ENCODE measurements around the gene LRRC39.

Gene LRRC39

DNA sequence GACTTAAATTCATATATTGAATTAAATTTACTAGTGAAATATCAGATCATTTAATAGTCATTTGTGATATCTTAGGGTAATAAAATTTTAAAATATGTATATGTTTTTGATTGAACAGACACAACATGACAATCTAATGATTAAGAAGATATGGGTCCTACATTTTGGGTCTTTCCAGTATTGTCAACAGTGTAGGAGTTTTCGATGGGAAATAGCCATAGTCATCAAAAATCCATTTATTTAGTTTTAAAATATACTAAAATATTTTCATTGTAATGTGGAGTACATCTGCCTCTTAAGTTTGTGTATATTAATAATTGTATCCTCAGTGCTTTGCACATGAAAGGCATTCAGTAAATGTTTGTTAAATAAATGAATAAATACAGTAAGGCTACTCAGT is 31.1 kb downstream of the LRRC39 start:
- DNase-seq: no peak

DNA sequence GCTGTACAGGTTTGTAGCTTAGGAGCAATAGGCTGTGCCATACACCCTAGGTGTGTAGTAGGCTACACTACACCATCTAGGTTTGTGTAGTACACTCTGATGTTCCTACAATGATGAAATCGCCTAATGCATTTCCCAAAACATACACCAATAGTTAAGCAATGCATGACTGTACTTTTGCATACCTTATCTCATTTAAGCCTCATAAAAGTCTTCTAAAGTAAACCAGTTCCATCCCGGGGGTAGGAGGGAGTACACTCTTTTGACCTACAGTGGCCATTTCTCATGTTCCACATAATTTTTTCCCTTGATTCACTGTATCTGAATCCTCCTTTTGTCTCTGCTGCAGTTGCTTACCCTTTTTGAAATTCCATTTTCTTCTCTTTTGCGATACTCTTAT is 32.9 kb downstream of the LRRC39 start:
- DNase-seq: no peak

DNA sequence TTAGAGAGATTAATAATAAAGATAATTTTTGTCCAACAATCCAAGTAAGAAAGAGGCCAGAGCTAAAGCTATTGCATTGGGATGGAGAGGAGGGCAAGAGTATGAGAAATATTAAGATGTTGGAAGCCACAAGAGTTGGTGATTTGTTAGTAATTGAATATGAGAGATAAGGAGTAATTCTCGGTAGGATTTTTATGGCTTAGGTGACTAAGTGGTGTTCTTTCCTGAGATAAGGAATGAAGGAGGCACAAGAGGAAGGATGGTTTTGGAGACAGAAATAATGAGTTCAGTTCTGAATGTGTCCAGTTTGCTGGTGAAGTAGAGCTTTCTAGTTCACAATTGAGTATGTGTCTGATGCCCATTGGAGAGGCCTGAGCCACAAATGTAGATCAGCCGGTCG is 35.7 kb downstream of the LRRC39 start:
- no peak for DNase-seq

DNA sequence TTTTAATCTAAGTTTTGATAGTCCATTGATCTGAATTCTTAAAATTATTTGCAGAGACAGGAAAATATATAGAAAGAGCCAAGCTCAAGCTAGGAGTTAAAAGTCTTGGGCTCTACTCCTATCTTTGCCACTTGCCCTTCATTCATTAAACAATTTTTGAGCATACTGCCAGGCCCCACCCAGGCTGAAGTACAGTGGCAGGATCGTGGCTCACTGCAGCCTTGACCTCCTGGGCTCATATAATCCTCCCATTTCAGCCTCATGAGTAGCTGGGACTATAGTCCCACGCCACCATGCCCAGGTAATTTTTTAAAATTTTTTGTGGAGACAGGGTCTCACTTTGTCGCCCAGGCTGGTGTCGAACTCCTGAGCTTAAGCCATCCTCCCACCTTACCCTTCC is 36.9 kb downstream of the LRRC39 start:
- DNase-seq: no peak

DNA sequence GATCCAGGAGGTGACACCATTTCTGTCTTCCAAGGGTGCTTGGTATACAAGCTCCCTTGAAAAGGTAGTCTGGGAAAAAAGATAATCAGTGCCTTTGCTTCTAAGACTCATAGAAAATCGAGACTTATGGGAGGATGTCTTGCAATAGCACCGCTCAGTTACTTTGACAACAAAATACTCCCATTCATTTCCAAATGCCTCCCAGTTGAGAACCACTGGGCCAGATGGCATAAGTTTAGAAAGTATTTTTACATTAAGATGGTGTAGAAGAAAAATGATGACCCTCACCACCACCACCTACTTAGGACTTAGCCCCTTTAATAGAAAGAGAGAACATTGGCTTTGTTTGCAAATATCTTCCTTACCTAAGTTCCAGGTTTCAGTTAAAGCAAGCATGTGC is 40.5 kb downstream of the LRRC39 start:
- DNase-seq: no peak

DNA sequence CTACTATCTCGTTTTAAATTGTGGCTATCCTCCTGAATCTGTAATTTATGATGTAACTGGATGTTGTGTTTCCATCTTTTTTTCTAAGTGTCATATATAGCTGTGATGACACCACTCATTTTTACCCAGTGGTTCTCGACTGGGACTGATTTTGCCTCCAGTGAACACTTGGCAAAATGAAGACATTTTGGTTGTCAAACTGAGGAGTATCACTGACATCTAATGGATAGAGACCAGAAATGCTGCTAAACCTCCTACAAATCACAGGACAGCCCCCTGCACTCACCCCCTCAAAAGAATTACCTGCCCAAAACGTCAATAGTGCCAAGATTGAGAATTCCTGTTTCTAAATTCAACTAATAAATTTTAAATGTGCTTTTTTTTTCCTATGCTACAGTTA is 43.2 kb downstream of the LRRC39 start:
- no peak for DNase-seq

DNA sequence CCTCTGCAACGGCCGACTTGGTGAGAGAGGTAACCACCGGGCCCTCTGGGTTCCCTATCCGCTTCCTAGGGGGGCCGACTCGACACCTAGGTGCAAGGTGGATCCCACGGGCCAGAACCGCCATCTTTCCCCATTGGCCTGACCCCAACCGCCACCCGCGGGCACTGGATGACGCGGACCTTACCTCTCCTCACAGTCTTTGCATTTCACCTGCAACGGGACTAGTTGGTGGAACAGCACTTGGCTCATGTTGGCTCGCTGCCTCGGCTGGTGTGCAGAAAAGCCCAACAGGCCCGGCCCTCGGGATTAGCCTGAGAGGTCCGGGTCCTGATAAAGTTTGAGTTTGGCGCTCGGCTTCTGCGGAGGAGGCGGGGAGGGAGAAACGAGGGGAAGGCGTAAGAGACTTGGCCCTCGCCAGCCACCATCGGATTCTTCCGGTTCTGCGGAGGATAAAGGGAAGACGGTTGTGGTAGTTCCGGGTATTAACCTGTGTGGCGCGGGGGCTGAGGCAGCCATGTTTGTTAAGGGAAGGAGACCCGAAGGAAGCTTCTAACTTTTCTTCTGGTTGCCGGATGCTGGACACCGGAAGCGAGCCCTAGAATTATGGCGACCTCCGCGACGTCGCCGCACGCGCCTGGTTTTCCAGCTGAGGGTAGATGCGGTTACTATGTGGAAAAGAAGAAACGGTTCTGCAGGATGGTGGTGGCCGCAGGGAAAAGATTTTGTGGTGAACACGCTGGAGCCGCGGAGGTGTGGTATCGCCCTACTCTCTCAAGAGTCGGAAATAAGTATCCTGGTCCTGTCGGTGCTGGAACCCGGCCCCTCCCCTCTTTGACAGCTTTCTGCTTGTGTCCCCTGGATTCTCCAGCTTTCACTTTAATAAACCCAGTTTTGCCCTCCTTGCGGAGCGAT is 45.2 kb downstream of the LRRC39 start, which contains the start of the genes SASS6 and TRMT13:
TSS of gene SASS6 (minus strand) at position 365 of the 912 bp plus-strand sequence. CDS start at position 249, 116 bp downstream.
TSS of gene TRMT13 (plus strand) at position 598 of the 912 bp plus-strand sequence. CDS start at position 604, 6 bp downstream.
- DNase-seq: peak; percentile 95 to 98

DNA sequence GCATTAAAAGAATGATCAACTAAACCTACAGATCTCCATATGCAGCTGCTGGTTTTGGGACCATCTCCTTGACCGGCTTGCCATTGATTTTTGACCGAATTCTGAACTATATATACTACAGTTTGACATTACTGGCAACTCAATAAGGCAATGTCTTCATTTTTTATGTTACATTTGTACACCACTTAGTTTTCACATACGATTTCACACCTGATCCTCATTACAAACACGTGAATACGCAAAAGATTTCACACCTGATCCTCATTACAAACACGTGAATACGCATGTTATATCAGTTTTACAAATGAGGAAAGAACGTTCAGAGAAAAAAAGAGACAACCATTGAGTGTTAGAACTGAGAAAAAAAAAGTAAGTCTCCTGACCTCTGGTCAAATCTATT is 46.4 kb downstream of the LRRC39 start:
- no peak for DNase-seq

DNA sequence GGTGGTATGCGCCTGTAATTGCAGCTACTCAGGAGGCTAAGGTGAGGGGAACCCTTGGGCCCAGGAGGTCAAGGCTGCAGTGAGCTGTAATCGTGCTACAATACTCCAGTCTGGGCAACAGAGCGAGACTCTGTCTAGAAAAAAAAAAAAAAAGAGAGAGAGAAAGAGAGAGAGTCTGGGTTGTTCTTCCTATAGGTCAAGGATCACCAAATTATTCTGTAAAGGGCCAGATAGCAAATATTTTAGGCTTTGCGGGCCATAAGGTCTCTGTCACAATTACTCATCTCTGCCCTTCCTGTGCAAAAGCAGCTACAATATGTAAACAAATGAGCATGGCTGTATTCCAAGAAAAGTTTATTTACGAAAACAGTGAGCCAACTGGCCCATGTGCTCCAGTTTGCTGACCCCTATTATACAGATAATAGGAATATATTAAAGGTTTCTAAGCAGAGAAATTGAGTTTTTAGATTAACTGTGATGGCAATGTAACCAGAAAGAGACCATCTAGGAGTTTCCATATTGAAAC is 47.4 kb downstream of the LRRC39 start:
- DNase-seq: no peak

DNA sequence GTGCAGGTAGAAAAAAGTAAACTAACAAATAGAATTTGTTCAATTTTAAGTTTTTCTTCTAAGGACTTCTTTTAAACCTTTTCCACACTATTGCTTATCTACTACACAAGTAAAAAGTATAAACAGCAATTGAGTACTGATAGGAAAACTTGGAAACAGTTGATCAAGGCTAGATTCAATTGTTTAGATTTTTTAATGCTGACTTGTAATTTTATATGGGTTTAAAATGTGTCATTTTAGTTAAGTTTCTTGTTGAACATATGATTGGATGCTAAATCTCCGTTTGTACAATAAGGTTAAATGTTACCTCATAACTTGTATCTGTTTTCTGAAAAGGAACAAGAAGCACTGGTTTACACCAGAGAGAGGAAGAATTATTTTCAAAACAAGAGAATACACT is 50.8 kb downstream of the LRRC39 start:
- DNase-seq: no peak

DNA sequence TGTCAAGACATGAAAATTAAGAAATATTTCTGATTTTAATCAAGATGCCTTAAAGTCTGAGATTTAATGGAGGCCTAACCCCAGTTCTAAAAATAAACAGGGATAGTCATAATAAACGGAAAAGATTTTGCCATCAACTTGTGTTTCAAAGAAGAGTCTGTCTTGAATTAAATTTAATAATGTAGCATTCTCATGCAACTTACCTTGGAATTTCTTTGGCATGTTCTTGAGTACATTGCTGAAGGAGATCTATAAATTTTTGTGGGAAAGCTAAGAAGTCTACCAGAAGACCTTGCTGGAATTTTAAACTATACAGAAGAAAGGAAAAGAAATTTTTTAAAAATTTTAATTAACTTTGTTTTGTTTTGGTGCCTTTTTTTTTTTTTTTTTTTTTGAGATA is 55.9 kb downstream of the LRRC39 start:
- DNase-seq: no peak

DNA sequence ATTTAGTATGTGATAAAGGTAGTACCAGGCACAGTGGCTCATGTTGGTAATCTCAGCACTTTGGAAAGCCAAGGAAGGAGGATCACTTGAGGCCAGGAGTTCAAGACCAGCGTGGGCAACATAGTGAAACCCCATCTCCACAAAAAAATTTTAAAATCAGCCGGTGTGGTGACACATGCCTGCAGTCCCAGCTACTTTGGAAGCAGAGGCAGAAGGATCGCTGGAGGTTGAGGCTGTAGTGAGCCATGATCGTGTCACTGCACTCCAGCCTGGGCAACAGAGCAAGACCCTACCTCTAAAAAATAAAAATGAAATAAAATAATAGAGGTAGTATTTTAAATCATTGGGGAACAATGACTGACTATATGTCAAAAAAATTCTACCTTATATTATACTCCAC is 62.5 kb downstream of the LRRC39 start:
- DNase-seq: no peak

DNA sequence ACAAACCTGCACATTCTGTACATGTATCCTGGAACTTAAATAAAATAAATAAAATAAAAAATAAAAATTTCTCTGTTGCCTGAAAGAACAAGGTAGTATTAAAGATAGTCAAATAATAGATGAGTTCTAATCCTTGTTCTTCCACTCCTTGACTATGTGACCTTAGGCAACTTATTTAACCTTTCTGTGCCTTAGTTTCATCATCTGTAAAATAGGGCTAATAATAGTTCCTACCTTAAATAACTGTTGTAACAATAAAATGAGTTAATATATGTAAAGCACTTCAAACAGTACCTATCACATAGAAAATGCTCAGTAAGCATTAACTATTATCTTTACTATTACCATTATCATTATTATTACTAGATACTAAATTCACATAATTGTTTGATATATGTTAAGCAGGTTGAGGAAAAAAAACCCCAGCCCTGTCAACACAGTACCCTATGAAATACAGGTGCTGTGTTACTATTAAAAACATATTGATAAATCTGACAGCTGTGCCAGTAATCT is 68.4 kb downstream of the LRRC39 start:
- no peak for DNase-seq

DNA sequence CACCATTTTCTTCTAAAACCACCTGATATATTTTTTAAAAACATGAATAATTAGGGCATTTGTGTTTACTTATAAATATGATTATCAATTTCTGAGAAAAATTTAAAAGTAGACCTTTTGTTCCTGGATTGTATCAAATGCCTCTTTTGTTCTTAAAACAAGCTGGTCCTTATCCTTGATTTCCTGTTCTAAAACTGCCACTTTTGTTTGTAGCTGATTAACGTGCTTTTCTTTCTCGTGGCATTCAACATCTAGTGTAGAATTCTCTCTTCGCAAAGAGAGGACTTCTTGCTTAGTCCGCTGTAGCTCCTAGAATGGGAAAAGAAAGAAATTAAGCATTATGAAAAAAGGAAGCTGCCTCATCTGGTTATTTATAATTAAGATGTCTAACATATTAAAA is 70.4 kb downstream of the LRRC39 start:
- DNase-seq: no peak

DNA sequence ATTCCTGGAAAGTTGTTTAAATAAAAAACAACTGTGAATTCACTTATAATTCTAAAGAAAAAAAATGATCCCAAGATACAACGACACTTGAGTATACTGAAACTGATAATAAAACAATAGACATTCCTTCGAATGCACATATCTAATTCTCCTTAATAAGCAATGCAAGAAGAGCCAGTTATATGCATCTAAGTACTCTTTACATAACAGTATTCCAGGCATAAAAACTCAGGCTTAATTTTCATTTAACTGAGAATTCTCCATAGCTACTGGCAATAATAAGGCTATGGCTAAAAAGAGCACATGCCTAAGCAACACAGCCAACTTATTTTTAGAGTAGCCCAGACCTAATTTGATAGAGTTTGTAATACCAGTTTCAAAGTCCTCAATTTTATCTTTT is 76.5 kb downstream of the LRRC39 start:
- DNase-seq: no peak

DNA sequence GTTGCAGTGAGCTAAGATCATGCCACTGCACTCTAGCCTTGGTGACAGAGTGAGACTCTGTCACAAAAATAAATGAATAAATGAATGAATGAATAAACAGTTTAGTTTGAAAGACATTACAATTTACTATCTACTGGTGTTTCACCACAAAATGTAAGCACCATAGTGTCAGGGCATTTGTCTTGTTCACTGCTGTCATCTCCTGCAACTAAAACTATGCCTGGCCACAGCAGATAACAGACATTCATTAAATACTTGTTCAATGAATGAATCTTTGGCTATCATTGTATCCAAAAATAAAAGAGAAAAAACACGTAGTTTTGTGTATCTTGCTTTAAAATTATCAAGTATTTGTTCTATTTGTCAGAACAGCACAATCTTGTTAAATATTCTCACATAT is 77.9 kb downstream of the LRRC39 start:
- DNase-seq: no peak
